GM21717 (cell line): ENCODE measurements around the gene HP1BP3.

Source experiments
- ATAC-seq: cut with Tn5 transposase; IDR thresholded peaks from one replicate; pipeline ENCODE4 v1.9.1; 2021; ENCODE audit warnings: mild to moderate bottlenecking, moderate library complexity; ENCODE audit not compliant: unreplicated experiment

The HP1BP3 gene

DNA sequence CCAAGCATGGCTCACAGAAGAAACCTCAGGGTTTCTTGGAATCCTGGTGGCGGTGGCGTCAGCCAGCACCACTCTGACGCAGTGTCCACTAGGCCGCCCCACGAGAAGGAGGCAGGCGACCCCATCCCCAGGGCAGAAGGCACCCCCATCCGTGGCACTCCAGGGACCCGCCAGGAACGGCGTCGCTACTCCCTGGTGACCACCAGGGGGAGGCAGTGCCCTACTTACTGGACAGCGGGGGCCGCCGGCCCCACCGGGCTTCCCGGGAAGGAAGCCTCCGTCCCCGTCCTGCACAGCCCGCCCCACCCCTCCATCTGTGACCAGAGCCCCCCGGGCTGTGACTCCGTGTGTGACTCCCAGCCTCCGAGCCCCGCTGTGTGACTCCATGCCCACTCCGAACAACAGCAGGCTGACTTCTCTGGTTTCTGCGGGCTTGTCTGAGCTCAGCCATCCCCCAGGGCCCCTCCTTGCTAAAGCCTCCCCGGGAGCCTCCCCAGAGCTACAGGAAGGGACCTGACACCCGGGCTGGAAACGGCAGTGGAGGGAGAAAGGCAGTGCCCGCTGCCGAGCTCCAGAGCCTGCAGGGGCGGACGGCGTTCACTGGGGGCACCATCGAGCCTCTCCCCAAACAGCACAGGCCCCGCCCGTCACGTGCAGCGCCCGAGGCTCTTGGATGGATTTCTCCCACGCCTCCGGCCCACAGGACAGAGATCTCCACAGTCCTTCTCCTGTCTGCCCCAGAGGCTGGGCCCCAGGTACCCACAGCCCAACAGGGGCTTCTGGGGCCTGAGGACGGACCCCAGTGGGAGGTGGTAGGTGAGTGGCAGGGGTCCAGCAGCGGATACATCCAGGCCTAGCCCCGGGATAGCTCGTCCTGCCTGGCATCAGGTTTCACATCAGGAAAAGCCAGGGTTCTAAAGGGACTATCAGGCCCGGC, 90.4 kb downstream of the HP1BP3 start:
- no peak for ATAC-seq

DNA sequence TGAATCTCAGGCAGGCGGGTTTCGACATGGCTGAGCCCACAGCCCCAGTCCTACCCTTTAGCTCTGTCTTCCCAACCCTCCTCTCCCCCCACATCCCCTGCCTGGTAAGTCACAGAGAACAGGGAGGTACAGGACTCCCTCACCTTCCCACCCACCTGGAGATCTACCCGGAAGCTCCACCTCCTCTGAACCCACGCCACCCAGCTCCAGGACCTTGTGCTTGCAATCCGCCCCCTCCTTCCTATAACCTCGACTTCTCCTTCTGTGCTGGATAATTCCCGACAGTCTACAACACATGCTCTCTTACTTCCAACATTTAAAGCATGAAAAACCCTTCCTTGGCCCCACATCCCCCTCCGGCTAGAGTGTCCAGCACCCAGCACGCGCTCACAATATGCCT, 91.6 kb downstream of the HP1BP3 start:
- ATAC-seq: no peak

DNA sequence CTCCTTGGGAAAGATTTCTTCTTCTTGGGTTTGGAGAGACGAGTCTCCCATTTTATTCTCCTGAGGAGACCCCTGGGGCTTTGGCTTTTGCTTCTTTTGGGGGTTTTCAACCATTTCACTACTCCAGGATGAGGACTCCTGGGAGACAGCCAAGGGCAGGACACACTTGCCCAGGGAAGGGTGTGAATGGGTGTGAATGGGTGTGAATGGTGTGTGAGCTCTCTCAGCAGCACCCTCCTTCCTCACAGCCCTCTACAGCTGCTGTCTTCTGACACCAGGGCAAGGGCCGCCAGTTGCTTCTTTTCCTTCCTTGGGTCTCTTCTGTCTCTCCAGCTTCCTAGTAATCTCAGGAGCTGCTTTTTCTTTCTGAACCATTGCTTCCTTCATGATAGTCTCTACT, 93.5 kb downstream of the HP1BP3 start:
- ATAC-seq: no peak
